IMR-90 (cell line): ENCODE data around the gene PSMB3.
"Not testable (repeated sequence)": the region's sequence is repeated elsewhere in the genome, so short reads cannot be mapped to it uniquely, and the experiment has no call there.

Experiments used
- TF ChIP-seq, protein P1 (sequence below): conservative IDR thresholded peaks from 2 replicates; pipeline ENCODE4 v1.5.1; 2012; ENCODE audit warnings: mild to moderate bottlenecking, low read depth, low read length, improper control_type of control experiment
- TF ChIP-seq, protein P2 (sequence below): fragments of 150-350 bp; IDR thresholded peaks from 2 replicates; pipeline ENCODE4 v1.6.1; 2016; ENCODE audit warnings: low read depth, mild to moderate bottlenecking, low read length, moderate library complexity, borderline replicate concordance

DNA sequence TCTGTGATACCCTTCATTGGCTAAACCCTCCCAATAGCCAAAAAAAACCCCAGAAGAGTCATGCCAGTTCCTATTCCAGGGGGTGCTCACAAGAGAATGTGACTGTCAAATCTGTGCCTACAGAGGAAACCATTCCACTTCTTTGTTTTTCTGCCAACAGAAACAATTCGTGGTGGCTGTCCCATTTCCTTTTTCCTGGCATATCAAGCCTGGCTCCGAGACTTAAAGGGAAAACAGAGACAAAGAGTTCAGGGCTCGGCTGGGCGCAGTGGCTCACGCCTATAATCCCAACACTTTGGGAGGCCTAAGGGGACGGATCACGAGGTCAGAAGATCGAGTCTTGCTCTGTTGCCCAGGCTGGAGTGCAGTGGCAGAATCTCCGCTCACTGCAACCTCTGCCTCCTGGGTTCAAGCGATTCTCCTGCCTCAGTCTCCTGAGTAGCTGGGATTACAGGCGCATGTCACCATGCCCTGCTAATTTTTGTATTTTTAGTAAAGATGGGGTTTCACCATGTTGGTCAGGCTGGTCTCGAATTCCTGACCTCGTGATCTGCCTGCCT lies 37.7 kb downstream of the PSMB3 start:
- TF ChIP-seq, protein P1, sequence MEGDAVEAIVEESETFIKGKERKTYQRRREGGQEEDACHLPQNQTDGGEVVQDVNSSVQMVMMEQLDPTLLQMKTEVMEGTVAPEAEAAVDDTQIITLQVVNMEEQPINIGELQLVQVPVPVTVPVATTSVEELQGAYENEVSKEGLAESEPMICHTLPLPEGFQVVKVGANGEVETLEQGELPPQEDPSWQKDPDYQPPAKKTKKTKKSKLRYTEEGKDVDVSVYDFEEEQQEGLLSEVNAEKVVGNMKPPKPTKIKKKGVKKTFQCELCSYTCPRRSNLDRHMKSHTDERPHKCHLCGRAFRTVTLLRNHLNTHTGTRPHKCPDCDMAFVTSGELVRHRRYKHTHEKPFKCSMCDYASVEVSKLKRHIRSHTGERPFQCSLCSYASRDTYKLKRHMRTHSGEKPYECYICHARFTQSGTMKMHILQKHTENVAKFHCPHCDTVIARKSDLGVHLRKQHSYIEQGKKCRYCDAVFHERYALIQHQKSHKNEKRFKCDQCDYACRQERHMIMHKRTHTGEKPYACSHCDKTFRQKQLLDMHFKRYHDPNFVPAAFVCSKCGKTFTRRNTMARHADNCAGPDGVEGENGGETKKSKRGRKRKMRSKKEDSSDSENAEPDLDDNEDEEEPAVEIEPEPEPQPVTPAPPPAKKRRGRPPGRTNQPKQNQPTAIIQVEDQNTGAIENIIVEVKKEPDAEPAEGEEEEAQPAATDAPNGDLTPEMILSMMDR: not testable (repeated sequence)
- TF ChIP-seq, protein P2, sequence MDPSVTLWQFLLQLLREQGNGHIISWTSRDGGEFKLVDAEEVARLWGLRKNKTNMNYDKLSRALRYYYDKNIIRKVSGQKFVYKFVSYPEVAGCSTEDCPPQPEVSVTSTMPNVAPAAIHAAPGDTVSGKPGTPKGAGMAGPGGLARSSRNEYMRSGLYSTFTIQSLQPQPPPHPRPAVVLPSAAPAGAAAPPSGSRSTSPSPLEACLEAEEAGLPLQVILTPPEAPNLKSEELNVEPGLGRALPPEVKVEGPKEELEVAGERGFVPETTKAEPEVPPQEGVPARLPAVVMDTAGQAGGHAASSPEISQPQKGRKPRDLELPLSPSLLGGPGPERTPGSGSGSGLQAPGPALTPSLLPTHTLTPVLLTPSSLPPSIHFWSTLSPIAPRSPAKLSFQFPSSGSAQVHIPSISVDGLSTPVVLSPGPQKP: not testable (repeated sequence)
